Muscle of leg (tissue), 11 donors: ENCODE measurements around the gene VPS39. TPM values are rescaled to one million over a fixed set of nuclear protein-coding genes. Genes with fewer than 3 reads are reported as not detected.

Experiments
- DNase-seq: peaks from one replicate; pipeline ENCODE4 v3.0.0; 2013
- H3K27ac ChIP-seq: one replicate; pipeline ENCODE4 v1.5.1; 2013; ENCODE audit warnings: mild to moderate bottlenecking, low read length, control low read depth
- H3K27me3 ChIP-seq: one replicate; pipeline ENCODE4 v1.6.1; 2013; ENCODE audit warnings: low read length; ENCODE audit not compliant: control insufficient read depth, insufficient read depth
- H3K36me3 ChIP-seq: one replicate; pipeline ENCODE4 v1.6.1; 2013; ENCODE audit warnings: low read length; ENCODE audit not compliant: control insufficient read depth, insufficient read depth
- H3K4me1 ChIP-seq: one replicate; pipeline ENCODE4 v1.6.1; 2013; ENCODE audit warnings: low read length; ENCODE audit not compliant: control insufficient read depth, insufficient read depth
- H3K4me3 ChIP-seq: one replicate; pipeline ENCODE4 v1.5.1; 2013; ENCODE audit warnings: low read length, control low read depth
- H3K9me3 ChIP-seq: replicated peaks from 2 replicates; pipeline ENCODE4 v1.6.1; 2013; ENCODE audit warnings: low read depth, low read length; ENCODE audit not compliant: control insufficient read depth
- WGBS: methylation state at CpG from one replicate; pipeline ENCODE4 v1.1.5; 2013; ENCODE audit warnings: missing lambda C conversion rate; ENCODE audit not compliant: insufficient coverage; 5-methylcytosine and 5-hydroxymethylcytosine counted together
- polyA plus RNA-seq, 8 donors: library from polyadenylated mRNA; unstranded; fragments of 120-200 nt; gene quantifications; one replicate each; pipeline versions ENCODE4 v1.2.1 to v1.2.3, GENCODE V29; 2013; ENCODE audit warnings: inconsistent platforms in 1 of 8, low replicate concordance in 1 of 8; ENCODE audit not compliant: insufficient read length in 8 of 8, insufficient read depth in 1 of 8
- total RNA-seq: library from RNA; stranded (reverse); fragments of 120-200 nt; gene quantifications from one replicate; pipeline ENCODE4 v1.2.4, GENCODE V29; 2013

Gene VPS39
- total and polyA plus RNA-seq, 9 donors = 33.5 to 51.0 (median 41.4) TPM

DNA sequence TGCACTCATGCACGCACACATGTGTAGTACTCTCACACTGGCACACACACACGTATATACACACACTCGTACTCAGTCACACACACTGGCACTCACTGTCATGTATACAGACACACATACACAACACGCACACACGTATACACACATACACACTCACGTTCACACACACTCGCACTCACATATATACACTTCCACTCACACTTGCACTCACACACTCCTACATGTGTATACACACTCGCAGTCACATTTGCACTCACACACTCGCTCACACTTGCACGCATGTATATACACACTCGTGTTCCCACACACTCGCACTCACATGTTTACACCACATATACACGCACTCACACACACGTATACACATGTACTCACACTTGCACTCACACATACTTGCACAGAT is 53.1 kb downstream of the VPS39 start:
- no peaks in the 10 kb centered on the region for H3K27me3 ChIP-seq
- H3K4me1 ChIP-seq = peaks cover 16% of the 10 kb centered on the region
- H3K36me3 ChIP-seq = peaks cover 18% of the 10 kb centered on the region
- 94% methylated on average over 14 of the region's 14 CpGs for WGBS
- H3K9me3 ChIP-seq = no peaks in the 10 kb centered on the region
- H3K4me3 ChIP-seq = no peak overlapping the region
- H3K27ac ChIP-seq = no peak overlapping the region
- DNase-seq = no peak

DNA sequence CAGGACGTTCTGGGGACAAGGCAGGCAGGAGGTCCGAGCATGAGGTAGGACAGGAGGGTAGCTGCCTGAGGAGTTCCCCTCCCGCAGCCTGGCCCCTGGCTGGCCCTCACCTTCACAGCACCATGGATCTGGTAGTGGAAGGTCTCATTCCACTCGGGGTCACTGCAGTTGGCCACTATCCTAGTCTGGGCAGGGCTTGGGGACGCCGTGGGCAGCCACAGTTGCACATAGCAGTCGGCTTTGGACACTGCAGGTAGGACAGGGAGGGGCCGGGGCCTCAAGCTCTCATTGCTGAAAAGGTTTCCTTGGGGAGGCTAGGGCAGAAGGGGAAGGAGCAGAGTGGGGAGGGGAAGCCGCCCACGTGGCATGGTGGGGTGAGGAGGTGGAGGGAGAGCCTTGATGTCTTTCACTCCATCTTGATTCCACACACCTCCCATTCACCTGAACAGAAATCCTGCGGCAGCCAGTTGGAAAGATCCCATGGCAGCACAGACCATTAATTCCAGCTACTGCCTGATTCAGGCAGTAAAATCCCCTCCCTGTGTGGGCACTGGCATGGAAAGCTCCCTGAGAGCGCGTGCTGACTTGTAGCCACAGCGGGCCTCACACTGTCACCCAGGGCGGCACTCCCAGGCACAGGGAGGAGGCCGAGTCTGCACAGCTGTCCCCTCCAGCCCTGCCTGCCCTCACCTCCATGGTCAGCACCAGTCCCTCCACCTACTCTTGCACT is 53.7 kb downstream of the VPS39 start:
- DNase-seq = no peak
- Histone ChIP-seq H3K27me3 (no peaks in the 10 kb centered on the region), H3K9me3 (no peaks in the 10 kb centered on the region), H3K36me3 (peaks cover 13% of the 10 kb centered on the region), H3K4me1 (peaks cover 16% of the 10 kb centered on the region), H3K27ac (no peak overlapping the region), H3K4me3 (no peak overlapping the region)
- WGBS = 80% methylated on average over 12 of the region's 16 CpGs

DNA sequence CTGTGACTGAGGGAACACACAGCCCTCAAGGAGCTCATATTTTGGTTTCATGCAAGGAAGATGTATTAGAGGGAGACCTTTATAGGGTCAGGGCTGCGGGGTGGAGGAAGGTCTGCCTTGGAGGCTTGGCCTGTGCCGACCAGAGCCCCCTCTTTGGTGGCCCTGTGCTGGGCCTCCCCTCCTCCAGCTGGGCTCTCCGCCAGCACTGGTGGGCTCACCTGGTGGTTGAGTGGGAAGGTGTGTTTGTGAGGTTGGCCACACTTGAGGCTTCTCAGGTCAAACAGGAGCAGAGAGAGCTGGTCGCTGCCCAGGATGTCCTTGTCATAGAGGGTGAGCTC is 54.3 kb downstream of the VPS39 start:
- H3K27me3 ChIP-seq = no peaks in the 10 kb centered on the region
- no peaks in the 10 kb centered on the region for H3K9me3 ChIP-seq
- H3K36me3 ChIP-seq = peaks cover 8% of the 10 kb centered on the region
- H3K4me3 ChIP-seq = no peak overlapping the region
- WGBS = 76% methylated on average over 2 of the region's 4 CpGs
- no peak for DNase-seq
- peaks cover 16% of the 10 kb centered on the region for H3K4me1 ChIP-seq
- no peak overlapping the region for H3K27ac ChIP-seq

DNA sequence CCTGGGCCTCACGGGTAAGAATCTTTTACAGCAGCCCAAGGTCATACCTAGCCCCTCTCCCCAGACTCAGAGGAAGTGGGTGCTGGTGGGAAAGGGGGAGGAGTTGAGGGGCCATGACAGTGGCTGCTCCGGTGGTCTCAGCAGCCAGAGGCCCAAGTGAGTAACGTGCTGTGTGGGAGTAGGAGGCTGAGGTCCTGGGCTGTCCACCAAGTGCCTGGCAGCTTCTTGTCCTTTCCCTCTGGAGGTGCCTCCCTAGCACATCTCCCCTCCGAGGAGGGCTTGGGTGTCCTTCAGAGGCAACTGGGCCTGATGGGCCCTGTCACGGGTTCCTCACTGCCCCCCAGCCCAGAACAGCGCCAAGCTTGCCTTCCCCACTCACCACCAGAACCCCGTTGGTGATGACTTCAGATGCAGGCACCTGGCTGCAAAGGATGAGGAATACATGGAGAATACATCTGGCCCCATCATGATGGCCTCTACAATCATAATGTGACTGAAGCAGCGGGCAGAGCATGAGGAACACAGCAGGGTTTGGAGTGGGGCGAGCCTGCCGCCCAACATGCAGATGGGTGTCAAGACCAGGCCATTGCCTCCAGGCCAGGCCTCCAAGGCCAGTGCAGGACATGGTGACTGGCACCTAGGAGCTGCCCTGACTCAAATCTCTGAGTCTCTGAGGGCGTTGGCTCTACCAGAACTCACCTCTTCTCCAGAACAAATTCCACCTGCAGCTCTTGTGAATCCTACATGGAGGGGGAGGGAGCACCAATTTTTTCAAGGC is 55.0 kb downstream of the VPS39 start:
- 89% methylated on average over 5 of the region's 11 CpGs for WGBS
- peaks cover 16% of the 10 kb centered on the region for H3K4me1 ChIP-seq
- H3K4me3 ChIP-seq = no peak overlapping the region
- peaks cover 2% of the 10 kb centered on the region for H3K36me3 ChIP-seq
- H3K9me3 ChIP-seq = no peaks in the 10 kb centered on the region
- DNase-seq = no peak
- H3K27me3 ChIP-seq = no peaks in the 10 kb centered on the region
- no peak overlapping the region for H3K27ac ChIP-seq

DNA sequence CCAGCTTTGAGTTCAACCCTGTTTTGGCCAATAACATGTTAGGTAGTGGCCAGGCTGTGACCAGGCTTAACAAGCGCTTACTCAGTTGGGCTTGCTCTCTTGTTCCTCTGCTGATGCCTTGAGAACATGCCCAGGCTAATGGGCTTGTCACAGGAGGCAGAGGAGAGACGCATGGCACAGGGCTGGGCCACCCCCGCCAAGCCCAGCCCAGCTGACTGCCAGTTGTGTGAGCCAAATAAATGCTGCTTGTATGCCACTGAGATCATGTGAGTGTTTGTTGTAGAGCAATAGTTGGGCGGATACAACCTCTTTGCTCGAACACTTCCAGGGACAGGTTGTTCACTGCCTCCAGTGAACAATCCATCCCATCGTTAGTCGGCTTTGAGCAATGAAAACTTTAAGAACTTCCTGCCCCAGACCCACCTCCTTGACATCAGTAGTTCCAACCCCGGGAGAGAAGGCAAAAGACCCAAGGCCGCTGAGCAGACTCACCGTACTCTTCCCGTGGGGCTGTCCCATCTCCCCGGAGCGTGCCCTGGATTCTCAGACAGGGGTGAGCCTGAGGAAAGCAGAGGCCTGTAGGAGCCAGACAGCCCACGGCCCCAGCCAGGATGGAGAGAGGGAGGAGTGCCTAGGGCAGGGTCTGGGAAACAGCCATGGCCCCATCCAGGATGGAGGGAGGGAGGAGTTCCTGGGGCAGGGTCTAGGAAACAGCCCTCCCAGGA is 55.7 kb downstream of the VPS39 start:
- Histone ChIP-seq H3K4me1 (peaks cover 16% of the 10 kb centered on the region), H3K4me3 (no peak overlapping the region), H3K36me3 (no peaks in the 10 kb centered on the region), H3K27me3 (no peaks in the 10 kb centered on the region), H3K9me3 (no peaks in the 10 kb centered on the region), H3K27ac (no peak overlapping the region)
- DNase-seq = peak; percentile 22
- WGBS = 80% methylated on average over 12 of the region's 14 CpGs

DNA sequence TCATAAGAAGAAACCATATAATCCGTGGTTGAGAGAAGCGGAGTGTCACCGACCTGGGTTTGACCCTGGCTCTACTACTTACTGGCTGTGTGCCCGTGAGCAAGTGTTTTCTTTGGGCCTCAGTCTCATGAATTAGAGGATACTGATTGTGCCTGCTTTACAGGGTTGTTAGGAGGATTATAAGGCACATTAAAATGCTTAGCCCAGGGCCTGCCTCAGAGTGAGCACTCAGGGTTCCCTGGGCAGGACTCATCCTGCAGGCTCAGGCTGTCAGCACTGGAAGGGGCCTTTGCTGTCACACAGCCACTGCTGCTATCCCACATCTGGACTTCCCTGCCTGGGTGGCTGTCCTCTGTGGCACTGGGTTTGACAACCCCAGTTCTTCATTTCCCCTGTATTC is 56.4 kb downstream of the VPS39 start:
- Histone ChIP-seq H3K9me3 (no peaks in the 10 kb centered on the region), H3K27me3 (no peaks in the 10 kb centered on the region), H3K4me1 (peaks cover 16% of the 10 kb centered on the region), H3K27ac (no peak overlapping the region), H3K4me3 (no peak overlapping the region), H3K36me3 (no peaks in the 10 kb centered on the region)
- DNase-seq = no peak
- 38% methylated on average over 4 of the region's 4 CpGs for WGBS

DNA sequence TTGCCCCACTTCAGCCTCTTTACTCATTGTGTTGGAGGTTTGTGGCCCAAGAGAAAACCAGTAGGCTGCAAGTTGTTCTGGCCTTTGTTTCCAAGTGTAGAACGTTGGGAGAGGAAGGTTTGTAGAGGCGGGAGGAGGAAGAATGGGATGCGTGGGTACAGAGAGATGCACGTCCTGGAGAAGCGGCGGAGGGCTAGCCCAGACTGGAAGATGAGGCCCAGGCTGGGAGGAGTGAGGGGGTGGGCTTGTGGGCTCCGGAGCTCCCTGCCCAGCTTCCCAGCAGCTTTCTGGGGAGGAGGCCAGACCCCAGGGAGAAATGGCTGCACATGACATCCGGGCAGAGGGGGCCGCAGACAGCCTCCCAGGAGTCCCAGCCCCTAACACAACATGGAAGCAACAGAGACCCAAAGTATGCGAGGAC is 57.0 kb downstream of the VPS39 start:
- DNase-seq = no peak
- Histone ChIP-seq H3K4me1 (peaks cover 11% of the 10 kb centered on the region), H3K27me3 (no peaks in the 10 kb centered on the region), H3K36me3 (no peaks in the 10 kb centered on the region), H3K4me3 (no peak overlapping the region), H3K9me3 (no peaks in the 10 kb centered on the region), H3K27ac (no peak overlapping the region)
- 55% methylated on average over 5 of the region's 10 CpGs for WGBS

DNA sequence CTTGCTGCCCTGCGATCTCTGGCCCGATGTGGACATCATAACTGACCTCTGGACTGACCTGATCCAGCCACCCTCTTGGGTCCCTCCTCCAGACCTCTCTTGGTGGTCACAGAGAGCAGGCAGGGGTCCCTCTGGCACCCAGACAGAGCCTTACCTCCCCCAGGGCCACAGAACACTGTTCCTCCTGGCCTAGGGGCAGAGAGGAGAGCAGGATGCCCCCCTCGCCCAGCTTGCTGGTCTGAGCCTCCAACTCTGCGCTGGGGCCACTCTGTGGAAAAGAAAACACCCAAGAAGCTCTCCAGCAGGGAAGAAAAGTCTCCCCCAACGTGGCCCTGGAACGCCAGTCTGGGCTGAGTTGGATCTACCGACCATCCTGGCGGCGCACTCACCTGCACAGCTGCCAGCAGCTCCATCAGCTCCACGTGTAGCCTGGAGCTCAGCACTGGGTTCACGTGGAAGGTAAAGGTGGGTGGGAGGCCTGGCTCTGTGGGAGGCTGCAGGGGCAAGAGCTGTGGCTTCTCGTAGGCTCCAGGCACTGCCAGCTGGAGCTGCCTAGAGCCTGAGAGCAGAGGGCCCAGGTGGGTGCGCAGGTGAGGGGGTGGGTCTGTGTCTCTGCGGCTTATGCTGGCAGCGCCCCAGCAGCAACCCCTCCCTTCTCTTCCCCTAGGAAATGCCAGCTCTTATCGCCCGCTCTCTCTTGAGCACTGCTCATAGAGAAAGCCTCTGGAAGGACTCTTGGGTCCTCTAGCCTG is 57.7 kb downstream of the VPS39 start:
- H3K27ac ChIP-seq = no peak overlapping the region
- WGBS = 84% methylated on average over 10 of the region's 17 CpGs

DNA sequence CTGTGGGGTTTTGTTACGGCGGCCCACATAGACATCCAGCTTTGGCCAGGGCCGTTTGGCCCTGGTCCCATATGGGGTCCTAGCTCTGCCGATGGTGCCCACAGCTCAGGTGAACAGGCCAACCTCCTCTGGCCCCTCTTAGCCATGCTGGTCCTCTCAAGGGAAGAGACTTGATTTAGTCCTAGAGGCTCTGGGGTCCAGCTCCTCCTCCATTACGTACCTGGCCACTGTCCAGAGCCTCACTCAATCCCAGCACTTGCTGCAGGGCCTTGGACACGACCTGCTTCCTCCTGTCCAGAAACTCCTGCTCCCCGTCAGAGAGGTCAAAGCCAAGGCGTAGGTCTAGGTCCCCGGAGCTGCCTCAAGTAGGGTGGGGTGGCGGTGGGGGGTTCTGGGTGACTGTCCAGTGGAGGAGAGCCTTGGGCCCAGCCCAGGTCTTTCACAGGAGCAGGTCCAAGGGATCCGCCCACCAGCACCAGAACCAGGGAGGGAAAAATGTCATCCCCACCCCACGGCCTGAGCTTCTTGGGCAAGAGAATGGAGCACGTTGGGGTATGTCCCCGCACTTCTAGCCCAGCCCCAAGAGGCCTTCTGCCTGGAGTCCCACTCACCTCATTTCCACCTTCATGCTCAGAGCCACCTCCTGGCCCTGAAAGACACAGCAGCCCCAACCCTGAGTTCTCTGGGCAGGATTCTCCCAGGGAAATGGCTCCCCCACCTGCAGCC is 58.4 kb downstream of the VPS39 start:
- DNase-seq = no peak
- H3K36me3 ChIP-seq = no peaks in the 10 kb centered on the region
- no peak overlapping the region for H3K27ac ChIP-seq
- H3K27me3 ChIP-seq = no peaks in the 10 kb centered on the region
- H3K4me1 ChIP-seq = peaks cover 11% of the 10 kb centered on the region
- H3K9me3 ChIP-seq = no peaks in the 10 kb centered on the region
- H3K4me3 ChIP-seq = no peak overlapping the region
- 83% methylated on average over 12 of the region's 14 CpGs for WGBS

More for the DNA sequence above, 57.7 kb downstream of the VPS39 start:
- Histone ChIP-seq H3K4me1 (peaks cover 11% of the 10 kb centered on the region), H3K4me3 (no peak overlapping the region), H3K27me3 (no peaks in the 10 kb centered on the region), H3K36me3 (no peaks in the 10 kb centered on the region), H3K9me3 (no peaks in the 10 kb centered on the region)
- no peak for DNase-seq
